Activated CD8-positive, alpha-beta memory T cell treated with anti-CD3 and anti-CD28 coated beads for 48 hours (primary cell): ENCODE data around the gene PATJ.
"Not testable (repeated sequence)": the region's sequence is repeated elsewhere in the genome, so short reads cannot be mapped to it uniquely, and the experiment has no call there.

Source experiments
- DNase-seq, 3 experiments: peaks; one replicate each; pipeline ENCODE4 v3.0.0-alpha.2; 2020; ENCODE audit warnings: low read depth in 2 of 3, low spot score in 2 of 3

Gene PATJ

GRCh38 chr1:61819421-61819820, 77.1 kb downstream of the PATJ start:
- no peak for DNase-seq

GRCh38 chr1:61825393-61825792, 83.1 kb downstream of the PATJ start:
- DNase-seq: no peak

GRCh38 chr1:61828805-61829204, 86.5 kb downstream of the PATJ start:
- DNase-seq: no peak

GRCh38 chr1:61836649-61837048, 94.4 kb downstream of the PATJ start:
- no peak for DNase-seq

GRCh38 chr1:61837607-61838006, 95.3 kb downstream of the PATJ start:
- not testable (repeated sequence) for DNase-seq

GRCh38 chr1:61839679-61840078, 97.4 kb downstream of the PATJ start:
- no peak for DNase-seq

GRCh38 chr1:61842036-61842435, 99.8 kb downstream of the PATJ start:
- DNase-seq: no peak

GRCh38 chr1:61842863-61843514, 100.7 kb downstream of the PATJ start:
- DNase-seq: no peak

GRCh38 chr1:61844006-61844405, 101.7 kb downstream of the PATJ start:
- no peak for DNase-seq

GRCh38 chr1:61844664-61845063, 102.4 kb downstream of the PATJ start:
- DNase-seq: not testable (repeated sequence)

GRCh38 chr1:61851235-61851634, 109.0 kb downstream of the PATJ start:
- no peak for DNase-seq

GRCh38 chr1:61851849-61852669, 109.8 kb downstream of the PATJ start:
- DNase-seq: no peak

- no peak for DNase-seq
Measured at GRCh38 chr1:61852670-61853015, 110.4 kb downstream of the PATJ start.

- DNase-seq: no peak
Measured at GRCh38 chr1:61853583-61853982, 111.3 kb downstream of the PATJ start.

GRCh38 chr1:61864489-61864888, 122.2 kb downstream of the PATJ start:
- DNase-seq: no peak

GRCh38 chr1:61865646-61866220, 123.5 kb downstream of the PATJ start:
- no peak for DNase-seq

GRCh38 chr1:61869691-61870109, 127.4 kb downstream of the PATJ start:
- no peak for DNase-seq

- DNase-seq: no peak
Measured at GRCh38 chr1:61872206-61872605, 129.9 kb downstream of the PATJ start.

GRCh38 chr1:61873581-61873980, 131.3 kb downstream of the PATJ start:
- no peak for DNase-seq

- no peak for DNase-seq
Measured at GRCh38 chr1:61873994-61874393, 131.7 kb downstream of the PATJ start.

- DNase-seq: no peak
Measured at GRCh38 chr1:61875198-61875597, 132.9 kb downstream of the PATJ start.

GRCh38 chr1:61879887-61880474, 137.7 kb downstream of the PATJ start:
- DNase-seq: not testable (repeated sequence)
